SK-N-MC (cell line): Measurements from ENCODE around the gene KCNN3.

ENCODE experiments used
- DNase-seq: peaks from one replicate; pipeline ENCODE4 v3.0.0-alpha.2; 2011; ENCODE audit warnings: low read depth, low spot score
- H3K27ac ChIP-seq: fragments of 200-600 bp; sonication (generic); 2 replicates; pipeline ENCODE4 v1.5.1; 2016; ENCODE audit warnings: mixed run types
- H3K36me3 ChIP-seq: fragments of 200-600 bp; sonication (generic); 2 replicates; pipeline ENCODE4 v1.6.1; 2017; ENCODE audit warnings: antibody characterized with exemption, low read length, mixed read lengths; ENCODE audit not compliant: insufficient read depth
- H3K4me3 ChIP-seq: fragments of 200-600 bp; sonication (generic); 2 replicates; pipeline ENCODE4 v1.5.1; 2016
- H3K9ac ChIP-seq: fragments of 200-600 bp; sonication (generic); 2 replicates; pipeline ENCODE4 v1.8.0; 2017; ENCODE audit warnings: mixed run types, mixed read lengths; ENCODE audit not compliant: insufficient read length
- H3K9me3 ChIP-seq: fragments of 200-600 bp; sonication (generic); 2 replicates; pipeline ENCODE4 v1.6.1; 2017; ENCODE audit warnings: low read depth, mild to moderate bottlenecking, antibody characterized with exemption, low read length, moderate library complexity, mixed read lengths
- EZH2 ChIP-seq: fragments of 200-600 bp; sonication (generic); IDR thresholded peaks from one replicate; pipeline ENCODE4 v1.6.1; 2017; ENCODE audit warnings: antibody characterized with exemption
- FOXP2 ChIP-seq: optimal IDR thresholded peaks from 2 replicates; pipeline ENCODE3; 2011; ENCODE audit warnings: mild to moderate bottlenecking, moderate library complexity; ENCODE audit not compliant: insufficient read depth; ENCODE audit errors: extremely low read length, control extremely low read depth
- POLR2AphosphoS5 ChIP-seq: IDR thresholded peaks from 2 replicates; pipeline ENCODE4 v1.6.1; 2012; ENCODE audit warnings: mild to moderate bottlenecking, low read depth, low read length, borderline replicate concordance

Gene KCNN3

DNA sequence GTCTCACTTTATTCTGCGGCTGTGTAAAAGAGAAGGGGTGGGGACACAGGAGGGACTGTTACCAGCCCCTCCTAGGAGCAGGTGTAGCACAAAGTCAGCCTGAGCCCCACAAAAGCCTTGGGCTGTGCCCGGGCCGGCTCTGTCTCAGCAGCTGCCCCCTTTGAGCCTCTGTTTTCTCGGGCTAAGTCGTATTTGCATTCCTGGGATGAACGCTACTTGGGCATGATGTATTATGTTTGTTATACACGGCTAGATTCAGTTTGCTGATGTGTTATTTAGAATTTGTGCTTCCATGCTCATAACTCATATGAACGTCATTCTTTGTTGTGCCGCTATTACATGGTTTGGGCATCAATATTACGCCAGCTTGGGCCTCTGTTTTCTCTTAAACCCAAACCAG is 47.8 kb downstream of the KCNN3 start:
- H3K9ac ChIP-seq, result no peak overlapping the region
- H3K36me3 ChIP-seq, result no peaks in the 10 kb centered on the region
- no peak overlapping the region for H3K27ac ChIP-seq
- no peak overlapping the region for H3K4me3 ChIP-seq
- TF ChIP-seq FOXP2 (no peak), POLR2AphosphoS5 (no peak), EZH2 (no peak)
- H3K9me3 ChIP-seq, result no peaks in the 10 kb centered on the region
- no peak for DNase-seq

- TF ChIP-seq POLR2AphosphoS5 (no peak), FOXP2 (no peak), EZH2 (no peak)
- Histone ChIP-seq H3K4me3 (no peak overlapping the region), H3K27ac (no peak overlapping the region), H3K9ac (no peak overlapping the region), H3K36me3 (no peaks in the 10 kb centered on the region), H3K9me3 (no peaks in the 10 kb centered on the region)
- no peak for DNase-seq
Measured at GRCh38 chr1:154821083-154821482, 49.0 kb downstream of the KCNN3 start.

- TF ChIP-seq EZH2 (no peak), POLR2AphosphoS5 (no peak), FOXP2 (no peak)
- DNase-seq, result no peak
- no peak overlapping the region for H3K27ac ChIP-seq
- no peaks in the 10 kb centered on the region for H3K9me3 ChIP-seq
- H3K9ac ChIP-seq, result no peak overlapping the region
- H3K4me3 ChIP-seq, result no peak overlapping the region
- H3K36me3 ChIP-seq, result no peaks in the 10 kb centered on the region
Measured at GRCh38 chr1:154820646-154821045, 49.4 kb downstream of the KCNN3 start.

DNA sequence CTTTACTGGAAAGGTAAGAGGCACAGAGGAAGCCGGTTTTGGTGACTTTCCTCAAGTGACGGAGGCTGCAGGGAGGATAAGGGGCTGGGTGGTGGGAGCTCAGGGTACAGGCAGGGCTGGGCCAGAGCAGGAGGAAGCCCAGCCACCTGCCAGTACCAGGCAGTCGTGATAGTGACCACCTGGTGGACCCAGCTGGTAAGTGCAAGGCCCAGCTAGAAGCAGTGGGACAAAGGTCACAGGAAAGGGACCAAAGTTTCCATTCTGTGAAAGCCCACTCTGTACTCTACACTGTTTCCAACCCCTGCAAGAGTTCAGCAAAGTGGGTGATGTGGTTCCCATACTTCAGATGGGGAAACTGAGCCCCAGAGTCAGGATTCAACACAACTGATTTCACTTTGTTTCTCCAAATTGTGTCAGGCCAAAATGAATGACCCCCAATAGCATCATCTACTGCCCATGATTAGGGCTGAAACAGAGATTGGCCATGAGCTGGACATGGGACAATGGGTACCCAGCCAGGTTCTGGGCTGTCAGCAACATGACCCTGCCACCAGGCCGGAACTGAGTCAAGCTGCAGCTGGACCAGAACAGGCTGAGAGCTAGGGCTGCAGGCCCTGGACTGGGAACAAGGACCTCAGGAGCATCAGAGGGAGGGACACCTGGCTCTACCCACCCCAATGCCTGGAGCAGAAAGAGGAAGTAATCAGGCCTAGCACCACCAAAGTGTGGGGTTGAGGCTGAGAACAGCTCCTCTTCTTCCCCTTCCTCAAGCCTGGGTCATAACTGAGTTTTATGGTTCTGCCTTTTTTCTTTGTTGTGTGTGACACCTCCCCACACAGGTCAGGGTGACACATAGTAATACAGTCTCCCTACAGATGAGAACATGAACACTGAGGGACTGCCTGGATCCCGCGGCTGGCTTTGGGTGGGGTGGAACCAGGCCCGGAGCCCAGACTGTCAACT is 50.2 kb downstream of the KCNN3 start:
- DNase-seq, result no peak
- no peak for TF ChIP-seq EZH2
- no peak for TF ChIP-seq POLR2AphosphoS5
- no peak for TF ChIP-seq FOXP2
- no peaks in the 10 kb centered on the region for H3K36me3 ChIP-seq
- H3K9ac ChIP-seq, result no peak overlapping the region
- H3K9me3 ChIP-seq, result no peaks in the 10 kb centered on the region
- no peak overlapping the region for H3K27ac ChIP-seq
- H3K4me3 ChIP-seq, result no peak overlapping the region

GRCh38 chr1:154818911-154819310 is 51.2 kb downstream of the KCNN3 start:
- no peak overlapping the region for H3K27ac ChIP-seq
- no peak overlapping the region for H3K9ac ChIP-seq
- TF ChIP-seq POLR2AphosphoS5 (no peak), FOXP2 (no peak), EZH2 (no peak)
- no peak for DNase-seq
- no peak overlapping the region for H3K4me3 ChIP-seq
- no peaks in the 10 kb centered on the region for H3K9me3 ChIP-seq
- H3K36me3 ChIP-seq, result no peaks in the 10 kb centered on the region

DNA sequence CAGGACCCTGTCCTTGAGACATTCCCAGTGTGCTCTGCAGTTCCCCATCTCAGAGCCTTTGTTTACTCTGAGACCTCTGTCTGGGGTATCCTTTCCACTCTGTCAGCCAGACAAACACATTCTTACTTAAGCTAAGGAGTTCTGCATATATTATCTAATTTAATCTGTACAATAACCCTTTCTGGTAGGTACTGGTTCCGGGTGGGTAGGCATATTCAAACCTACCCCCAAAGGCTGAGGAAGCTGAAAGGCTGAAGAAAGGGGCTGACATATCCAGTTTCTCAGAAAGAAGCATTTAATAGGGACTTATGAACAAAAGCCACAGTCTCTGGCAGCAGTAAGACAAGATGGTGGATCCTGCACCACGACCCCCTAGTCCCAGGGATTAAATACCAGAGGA is 53.1 kb downstream of the KCNN3 start:
- Histone ChIP-seq H3K9ac (no peak overlapping the region), H3K9me3 (no peaks in the 10 kb centered on the region), H3K27ac (no peak overlapping the region), H3K36me3 (no peaks in the 10 kb centered on the region), H3K4me3 (no peak overlapping the region)
- DNase-seq, result no peak
- no peak for TF ChIP-seq EZH2
- TF ChIP-seq FOXP2, result no peak
- no peak for TF ChIP-seq POLR2AphosphoS5

- DNase-seq, result no peak
- TF ChIP-seq POLR2AphosphoS5, result no peak
- TF ChIP-seq EZH2, result no peak
- TF ChIP-seq FOXP2, result no peak
Measured at GRCh38 chr1:154816369-154816768, 53.7 kb downstream of the KCNN3 start.

DNA sequence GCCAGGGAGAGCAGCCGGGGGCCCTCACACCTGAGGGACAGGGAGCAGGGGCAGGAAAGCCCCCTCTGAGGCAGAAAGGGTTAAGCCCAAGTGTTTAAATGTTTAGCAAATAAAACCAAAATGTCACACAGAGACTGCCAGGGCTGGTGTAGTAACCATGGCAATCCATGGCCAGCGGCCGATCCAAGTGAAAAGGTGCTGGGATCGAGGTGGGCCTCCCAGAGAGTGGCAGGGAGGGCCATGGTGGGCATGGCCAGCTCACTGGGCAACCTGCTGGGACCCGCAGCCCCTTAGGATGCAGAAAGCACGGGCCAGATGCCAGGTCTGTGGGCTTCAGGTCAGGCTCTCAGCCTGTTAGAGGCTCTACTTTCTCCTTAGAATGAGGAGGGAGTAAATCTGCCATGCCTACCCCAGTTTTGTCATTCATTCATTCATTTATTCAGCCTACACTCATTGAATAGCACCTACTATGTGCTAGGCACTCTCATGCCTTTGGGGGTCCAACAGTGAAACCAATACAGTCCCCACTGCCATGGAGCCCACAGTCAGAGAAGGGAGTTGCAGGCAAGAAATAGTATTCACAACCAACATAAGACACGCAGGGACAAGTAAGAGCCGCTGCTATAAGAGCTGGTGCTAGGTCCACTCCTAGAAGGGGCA is 56.1 kb downstream of the KCNN3 start:
- no peaks in the 10 kb centered on the region for H3K36me3 ChIP-seq
- H3K27ac ChIP-seq, result no peak overlapping the region
- no peak overlapping the region for H3K4me3 ChIP-seq
- H3K9me3 ChIP-seq, result no peaks in the 10 kb centered on the region
- H3K9ac ChIP-seq, result no peak overlapping the region
- TF ChIP-seq FOXP2, result no peak
- TF ChIP-seq EZH2, result no peak
- TF ChIP-seq POLR2AphosphoS5, result no peak
- DNase-seq, result no peak

More at GRCh38 chr1:154816369-154816768, 53.7 kb downstream of the KCNN3 start:
- no peak overlapping the region for H3K4me3 ChIP-seq
- no peaks in the 10 kb centered on the region for H3K36me3 ChIP-seq
- no peak overlapping the region for H3K9ac ChIP-seq
- no peak overlapping the region for H3K27ac ChIP-seq
- H3K9me3 ChIP-seq, result no peaks in the 10 kb centered on the region
